ENCODE measurements around the gene PRRT2.

DNA sequence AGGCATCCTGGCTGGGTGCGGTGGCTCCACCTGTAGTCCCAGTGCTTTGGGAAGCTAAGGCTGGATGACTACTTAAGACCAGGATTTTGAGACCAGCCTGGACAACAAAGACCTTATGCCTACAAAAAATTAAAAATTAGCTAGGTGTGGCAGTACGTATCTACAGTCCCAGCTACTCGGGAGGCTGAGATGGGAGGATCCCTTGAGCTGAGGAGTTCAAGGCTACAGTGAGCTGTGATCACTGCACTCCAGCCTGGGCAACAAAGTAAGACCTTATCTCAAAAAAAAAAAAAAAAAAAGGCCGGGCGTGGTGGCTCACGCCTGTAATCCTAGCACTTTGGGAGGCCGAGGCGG, 14.3 kb downstream of the PRRT2 start:
- TF ChIP-seq CTCF (conservative IDR thresholded peaks at IDR 0.05; ENCODE audit: low read length): no peak
- no peak for TF ChIP-seq EZH2phosphoT487 (IDR thresholded peaks at IDR 0.05; ENCODE audit: borderline replicate concordance, low read depth, low read length)

Data from OCI-LY7 (cell line).